Uterus (tissue), 4 donors: ENCODE results near the gene PCDHGB6. TPM values are rescaled to one million over a fixed set of nuclear protein-coding genes. Genes with fewer than 3 reads are reported as not detected.
"Not testable (repeated sequence)": the region's sequence is repeated elsewhere in the genome, so short reads cannot be mapped to it uniquely, and the experiment has no call there.

Experiments
- DNase-seq, 2 donors: peaks; one replicate each; pipeline ENCODE4 v3.0.0-alpha.2; 2019 to 2020
- H3K27ac ChIP-seq, 2 donors: fragments of 200-600 bp; sonication (generic); 1 replicate in 1 of 2; 2 replicates in 1 of 2; pipeline ENCODE4 v1.5.1; 2016 to 2018
- H3K27me3 ChIP-seq, 2 donors: fragments of 200-600 bp; sonication (generic); one replicate each; pipeline ENCODE4 v1.5.1; 2018 to 2019; ENCODE audit warnings: control low read depth in 1 of 2
- H3K36me3 ChIP-seq, 2 donors: fragments of 200-600 bp; sonication (generic); one replicate each; pipeline ENCODE4 v1.5.1; 2019; ENCODE audit warnings: control low read depth in 1 of 2
- H3K4me1 ChIP-seq, 2 donors: fragments of 200-600 bp; sonication (generic); one replicate each; pipeline ENCODE4 v1.5.1; 2018 to 2019; ENCODE audit warnings: control low read depth in 1 of 2
- H3K4me3 ChIP-seq, 2 donors: fragments of 200-600 bp; sonication (generic); 1 replicate in 1 of 2; 2 replicates in 1 of 2; pipeline ENCODE4 v1.5.1; 2018 to 2019; ENCODE audit warnings: mild to moderate bottlenecking in 1 of 2
- H3K9me3 ChIP-seq, 2 donors: fragments of 200-600 bp; sonication (generic); one replicate each; pipeline ENCODE4 v1.5.1; 2019; ENCODE audit warnings: control low read depth in 1 of 2
- CTCF ChIP-seq, 4 experiments: fragments of 200-600 bp in 2 of 4; fragments of 450-650 bp in 2 of 4; sonication (generic) in 2 of 4; IDR thresholded peaks; one replicate each; pipeline ENCODE4 v1.5.1; 2016 to 2019; ENCODE audit warnings: antibody characterized with exemption in 4 of 4, mild to moderate bottlenecking in 2 of 4, moderate library complexity in 1 of 4
- POLR2A ChIP-seq, 2 donors: fragments of 450-650 bp; IDR thresholded peaks; one replicate each; pipeline ENCODE4 v1.6.1; 2016; ENCODE audit warnings: antibody characterized with exemption in 2 of 2, mild to moderate bottlenecking in 1 of 2, moderate library complexity in 1 of 2
- intact Hi-C: fragments of 100-400 bp; cut with DNase I; formaldehyde crosslinking; loops from one replicate; pipeline ENCODE4 v1.15.1; 2023; ENCODE audit warnings: low total_unique reads
- total RNA-seq, 4 donors: library from RNA; depleted of rRNA in 3 of 4; stranded (reverse); fragments of >200 nt in 3 of 4; gene quantifications; one replicate each; pipeline versions ENCODE4 v1.1.0 to v1.2.4, GENCODE V29; 2014 to 2023
- donor health status: DM: yes; HTN: yes; CAD: no.

PCDHGB6 gene
- total RNA-seq, 4 donors from 2014 or later = 3.1 to 21.1 (median 11.5) TPM

- Histone ChIP-seq H3K36me3 (no peaks in the 10 kb centered on the region), H3K27ac (no peak within 1 kb of the TSS), H3K27me3 (no peaks in the 10 kb centered on the region), H3K4me3 (no peak within 1 kb of the TSS), H3K9me3 (peaks cover 0 to 82% of the 10 kb centered on the region in 2 donors), H3K4me1 (no peaks in the 10 kb centered on the region)
- intact Hi-C loops = no loop called here
- no peak for DNase-seq
- no peak for TF ChIP-seq POLR2A (IDR thresholded peaks at IDR 0.05)
- no peak for TF ChIP-seq CTCF (IDR thresholded peaks at IDR 0.05)
These were observed 15.2 kb upstream of the PCDHGB6 start, which contains the start of gene PCDHGA8 for GRCh38 chr5:141392429-141393198. PCDHGA8 (plus strand) TSS chr5:141392633; CDS start chr5:141392814, 181 bp downstream.

- H3K9me3 ChIP-seq = peaks cover 0 to 84% of the 10 kb centered on the region in 2 donors
- no peak overlapping the region for H3K27ac ChIP-seq
- no peaks in the 10 kb centered on the region for H3K27me3 ChIP-seq
- no peak for DNase-seq
- H3K4me3 ChIP-seq = no peak overlapping the region
- H3K4me1 ChIP-seq = no peaks in the 10 kb centered on the region
- H3K36me3 ChIP-seq = no peaks in the 10 kb centered on the region
- intact Hi-C loops = no loop called here
- TF ChIP-seq CTCF (IDR thresholded peaks at IDR 0.05) = no peak
- no peak for TF ChIP-seq POLR2A (IDR thresholded peaks at IDR 0.05)
These were observed 14.6 kb upstream of the PCDHGB6 start for GRCh38 chr5:141393267-141393666.

- H3K27me3 ChIP-seq, DNase-seq, H3K4me3 ChIP-seq, H3K4me1 ChIP-seq, intact Hi-C loops, H3K36me3 ChIP-seq, H3K27ac ChIP-seq: not testable (repeated sequence)
- peaks cover 0 to 81% of the 10 kb centered on the region in 2 donors for H3K9me3 ChIP-seq
These were observed 13.2 kb upstream of the PCDHGB6 start for GRCh38 chr5:141394401-141395187.

- H3K4me1 ChIP-seq, H3K27me3 ChIP-seq, DNase-seq, intact Hi-C loops, H3K27ac ChIP-seq, H3K36me3 ChIP-seq: not testable (repeated sequence)
- peak in 2 of 4 experiments; percentile 15 to 20 for TF ChIP-seq CTCF (IDR thresholded peaks at IDR 0.05)
- Histone ChIP-seq H3K4me3 (peak within 1 kb of the TSS in 1 of 2 donors; percentile 13), H3K9me3 (peaks cover 0 to 84% of the 10 kb centered on the region in 2 donors)
These were observed 9.9 kb upstream of the PCDHGB6 start, which contains the start of gene PCDHGB5 for GRCh38 chr5:141397756-141398551. PCDHGB5 (plus strand) TSS chr5:141397947; CDS start chr5:141398128, 181 bp downstream.

GRCh38 chr5:141398608-141399007 lies 9.2 kb upstream of the PCDHGB6 start:
- no peak overlapping the region for H3K4me3 ChIP-seq
- TF ChIP-seq POLR2A (IDR thresholded peaks at IDR 0.05) = no peak
- TF ChIP-seq CTCF (IDR thresholded peaks at IDR 0.05) = no peak
- no peak overlapping the region for H3K27ac ChIP-seq
- H3K4me1 ChIP-seq = no peaks in the 10 kb centered on the region
- no peak for DNase-seq
- peaks cover 0 to 84% of the 10 kb centered on the region in 2 donors for H3K9me3 ChIP-seq
- intact Hi-C loops = no loop called here
- H3K36me3 ChIP-seq = no peaks in the 10 kb centered on the region
- H3K27me3 ChIP-seq = no peaks in the 10 kb centered on the region
